ENCODE data around the gene PRIM1. TPM values are rescaled to one million over a fixed set of nuclear protein-coding genes. Genes with fewer than 3 reads are reported as not detected.
A peak's percentile ranks its signal among the peaks of the same experiment; 100 is the strongest.
"Not testable (repeated sequence)": the region's sequence is repeated elsewhere in the genome, so short reads cannot be mapped to it uniquely, and the experiment has no call there.

Gene PRIM1
- total RNA-seq, 1 experiment from 2014 or later, result 25.0 TPM

DNA sequence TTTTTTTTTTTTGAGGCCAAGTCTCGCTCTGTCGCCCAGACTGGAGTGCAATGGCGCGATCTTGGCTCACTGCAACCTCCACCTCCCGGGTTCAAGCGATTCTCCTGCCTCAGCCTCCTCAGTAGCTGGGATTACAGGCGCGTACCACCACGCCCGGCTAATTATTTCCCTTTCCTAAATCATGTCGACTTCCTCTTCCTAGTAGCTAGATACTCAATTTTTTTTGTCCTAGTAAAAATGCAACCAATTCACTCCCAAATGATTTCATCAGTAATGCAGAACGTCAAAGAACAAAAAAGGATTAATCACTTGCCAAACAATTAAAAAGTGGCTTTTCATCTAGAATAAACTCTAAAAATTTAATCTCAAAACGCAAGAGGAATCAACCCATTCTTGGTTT lies 1.5 kb downstream of the PRIM1 start:
- DNase-seq (ENCODE audit: low read depth, low spot score); H3K4me3 ChIP-seq (ENCODE audit: low read depth in 2 of 2, low read length in 2 of 2); POLR2A ChIA-PET; H3K36me3 ChIP-seq (ENCODE audit: control insufficient read depth, insufficient read depth, low read length); BruUV-seq (replicated peaks); H3K9me3 ChIP-seq (ENCODE audit: control insufficient read depth, insufficient read depth, low read depth, low read length); ATAC-seq; in situ Hi-C loops (cut with HindIII; ENCODE audit: low pct_unique_long_range_greater_than_20kb, low sequenced_read_pairs); H3K4me1 ChIP-seq (ENCODE audit: control insufficient read depth, insufficient read depth, low read length); CTCF ChIA-PET; H3K27me3 ChIP-seq (ENCODE audit: control insufficient read depth, insufficient read depth, low read length); intact Hi-C loops (cut with micrococcal nuclease; ENCODE audit: unreplicated experiment): not testable (repeated sequence)
- H3K27ac ChIP-seq (ENCODE audit: low read length), result peak overlapping the region; percentile 93

DNA sequence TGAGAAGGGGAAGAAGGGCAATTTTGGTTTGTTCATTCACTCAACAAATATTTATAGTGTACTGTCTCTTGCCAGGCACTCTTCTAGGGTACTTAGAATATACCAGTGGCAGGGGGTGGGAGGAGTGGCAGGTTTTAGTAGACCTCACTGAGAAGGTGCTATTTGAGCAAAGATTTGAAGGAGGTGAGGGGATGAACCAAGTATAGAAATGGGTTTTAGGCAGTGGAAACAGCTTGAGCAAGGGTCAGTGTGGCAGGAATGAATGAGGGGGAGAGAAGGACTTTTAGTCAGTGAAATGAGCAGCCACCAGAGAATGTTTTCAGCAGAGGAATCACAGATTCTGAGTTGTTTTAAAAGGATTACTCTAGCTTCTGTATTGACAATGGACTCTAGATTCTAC lies 2.3 kb downstream of the PRIM1 start:
- Histone ChIP-seq H3K4me1 (ENCODE audit: control insufficient read depth, insufficient read depth, low read length) (peaks cover 5% of the 10 kb centered on the region; the same call in 1 of the 2 replicates), H3K9me3 (ENCODE audit: control insufficient read depth, insufficient read depth, low read depth, low read length) (no peaks in the 10 kb centered on the region), H3K36me3 (ENCODE audit: control insufficient read depth, insufficient read depth, low read length) (no peaks in the 10 kb centered on the region; the same call in 1 of the 2 replicates), H3K4me3 (ENCODE audit: low read depth in 2 of 2, low read length in 2 of 2) (no peak overlapping the region), H3K27ac (ENCODE audit: low read length) (no peak overlapping the region), H3K27me3 (ENCODE audit: control insufficient read depth, insufficient read depth, low read length) (no peaks in the 10 kb centered on the region)
- DNase-seq (ENCODE audit: low read depth, low spot score) (no peak), ATAC-seq (no peak)
- TF ChIP-seq, protein P1, sequence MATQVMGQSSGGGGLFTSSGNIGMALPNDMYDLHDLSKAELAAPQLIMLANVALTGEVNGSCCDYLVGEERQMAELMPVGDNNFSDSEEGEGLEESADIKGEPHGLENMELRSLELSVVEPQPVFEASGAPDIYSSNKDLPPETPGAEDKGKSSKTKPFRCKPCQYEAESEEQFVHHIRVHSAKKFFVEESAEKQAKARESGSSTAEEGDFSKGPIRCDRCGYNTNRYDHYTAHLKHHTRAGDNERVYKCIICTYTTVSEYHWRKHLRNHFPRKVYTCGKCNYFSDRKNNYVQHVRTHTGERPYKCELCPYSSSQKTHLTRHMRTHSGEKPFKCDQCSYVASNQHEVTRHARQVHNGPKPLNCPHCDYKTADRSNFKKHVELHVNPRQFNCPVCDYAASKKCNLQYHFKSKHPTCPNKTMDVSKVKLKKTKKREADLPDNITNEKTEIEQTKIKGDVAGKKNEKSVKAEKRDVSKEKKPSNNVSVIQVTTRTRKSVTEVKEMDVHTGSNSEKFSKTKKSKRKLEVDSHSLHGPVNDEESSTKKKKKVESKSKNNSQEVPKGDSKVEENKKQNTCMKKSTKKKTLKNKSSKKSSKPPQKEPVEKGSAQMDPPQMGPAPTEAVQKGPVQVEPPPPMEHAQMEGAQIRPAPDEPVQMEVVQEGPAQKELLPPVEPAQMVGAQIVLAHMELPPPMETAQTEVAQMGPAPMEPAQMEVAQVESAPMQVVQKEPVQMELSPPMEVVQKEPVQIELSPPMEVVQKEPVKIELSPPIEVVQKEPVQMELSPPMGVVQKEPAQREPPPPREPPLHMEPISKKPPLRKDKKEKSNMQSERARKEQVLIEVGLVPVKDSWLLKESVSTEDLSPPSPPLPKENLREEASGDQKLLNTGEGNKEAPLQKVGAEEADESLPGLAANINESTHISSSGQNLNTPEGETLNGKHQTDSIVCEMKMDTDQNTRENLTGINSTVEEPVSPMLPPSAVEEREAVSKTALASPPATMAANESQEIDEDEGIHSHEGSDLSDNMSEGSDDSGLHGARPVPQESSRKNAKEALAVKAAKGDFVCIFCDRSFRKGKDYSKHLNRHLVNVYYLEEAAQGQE (IDR thresholded peaks at IDR 0.05; ENCODE audit: insufficient read depth in 1 of 2, low read depth in 2 of 2, low read length in 1 of 2), result no peak
- TF ChIP-seq CTCF (IDR thresholded peaks at IDR 0.05), result no peak
- TF ChIP-seq TCF7L2 (IDR thresholded peaks at IDR 0.05; ENCODE audit: low read depth, low read length), result no peak
- no peak for TF ChIP-seq SIN3A (IDR thresholded peaks at IDR 0.05; ENCODE audit: borderline replicate concordance, insufficient read depth, low read depth, low read length)
- TF ChIP-seq POLR2AphosphoS5 (IDR thresholded peaks at IDR 0.05; ENCODE audit: low read depth, low read length), result no peak
- ChIA-PET CTCF (interaction anchor here (0.6 kb wide), 1 partner anchor 131 kb away, joined by 3 read pairs; no protein-coding TSS in a partner anchor), POLR2A (interaction anchor here (0.5 kb wide), 1 partner anchor 85 kb away, joined by 3 read pairs; no protein-coding TSS in a partner anchor)
- in situ Hi-C loops (cut with HindIII; ENCODE audit: low pct_unique_long_range_greater_than_20kb, low sequenced_read_pairs) (no loop called here), intact Hi-C loops (cut with micrococcal nuclease; ENCODE audit: unreplicated experiment) (no loop called here)
- BruUV-seq (replicated peaks), result no TSS peak

DNA sequence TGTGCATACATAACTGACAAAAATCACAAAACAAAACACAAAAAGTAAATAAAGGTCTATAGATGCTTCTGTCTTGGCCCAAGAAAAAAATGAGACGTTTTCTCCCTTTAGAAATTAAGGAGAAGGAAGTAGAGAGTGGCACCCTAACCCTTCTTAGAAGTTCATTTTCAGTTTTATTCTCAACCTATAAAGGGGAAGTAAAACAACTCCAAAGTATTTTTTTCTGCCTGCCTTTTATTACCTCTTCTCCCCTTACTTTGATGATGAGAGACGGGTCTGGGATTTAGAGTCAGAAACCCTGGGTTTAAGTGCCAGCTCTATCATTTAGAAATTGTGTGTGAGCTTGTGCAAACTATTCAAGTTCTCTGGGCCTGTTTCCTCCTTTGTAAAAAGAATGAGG lies 2.8 kb downstream of the PRIM1 start:
- Histone ChIP-seq H3K4me3 (ENCODE audit: low read depth in 2 of 2, low read length in 2 of 2) (no peak overlapping the region), H3K4me1 (ENCODE audit: control insufficient read depth, insufficient read depth, low read length) (peaks cover 5% of the 10 kb centered on the region; the same call in 1 of the 2 replicates), H3K36me3 (ENCODE audit: control insufficient read depth, insufficient read depth, low read length) (no peaks in the 10 kb centered on the region; the same call in 1 of the 2 replicates), H3K27me3 (ENCODE audit: control insufficient read depth, insufficient read depth, low read length) (no peaks in the 10 kb centered on the region), H3K9me3 (ENCODE audit: control insufficient read depth, insufficient read depth, low read depth, low read length) (no peaks in the 10 kb centered on the region), H3K27ac (ENCODE audit: low read length) (no peak overlapping the region)
- in situ Hi-C loops (cut with HindIII; ENCODE audit: low pct_unique_long_range_greater_than_20kb, low sequenced_read_pairs), result no loop called here
- ChIA-PET POLR2A (interaction anchor here (0.5 kb wide), 1 partner anchor 85 kb away, joined by 3 read pairs; no protein-coding TSS in a partner anchor), CTCF (interaction anchor here (0.6 to 0.9 kb wide), 3 partner anchors 20 to 235 kb away, joined by 3 to 6 read pairs (median 4); no protein-coding TSS in a partner anchor)
- ATAC-seq (no peak), DNase-seq (ENCODE audit: low read depth, low spot score) (no peak)
- intact Hi-C loops (cut with micrococcal nuclease; ENCODE audit: unreplicated experiment), result no loop called here
- BruUV-seq (replicated peaks), result no TSS peak
- TF ChIP-seq CTCF (IDR thresholded peaks at IDR 0.05), result no peak
- TF ChIP-seq, protein P1 (IDR thresholded peaks at IDR 0.05; ENCODE audit: insufficient read depth in 1 of 2, low read depth in 2 of 2, low read length in 1 of 2), result no peak
- no peak for TF ChIP-seq TCF7L2 (IDR thresholded peaks at IDR 0.05; ENCODE audit: low read depth, low read length)
- no peak for TF ChIP-seq SIN3A (IDR thresholded peaks at IDR 0.05; ENCODE audit: borderline replicate concordance, insufficient read depth, low read depth, low read length)
